Mesothelial cell of epicardium (in vitro differentiated cells): Measurements from ENCODE around the gene FOXN3. TPM values are rescaled to one million over a fixed set of nuclear protein-coding genes. Genes with fewer than 3 reads are reported as not detected.

Experiments
- DNase-seq, 2 experiments: peaks; one replicate each; pipeline ENCODE4 v3.0.0; 2021; ENCODE audit warnings: low spot score in 2 of 2; ENCODE audit not compliant: unreplicated experiment in 2 of 2
- H3K27ac Mint-ChIP-seq: 2 replicates; pipeline ENCODE4 v1.8.0; 2021; ENCODE audit warnings: mixed read lengths
- H3K27me3 Mint-ChIP-seq: 2 replicates; pipeline ENCODE4 v1.8.0; 2021; ENCODE audit warnings: low read depth, mixed read lengths
- H3K36me3 Mint-ChIP-seq: 2 replicates; pipeline ENCODE4 v1.8.0; 2021; ENCODE audit warnings: mixed read lengths
- H3K4me1 Mint-ChIP-seq: 2 replicates; pipeline ENCODE4 v1.8.0; 2021; ENCODE audit warnings: mixed read lengths
- H3K4me3 Mint-ChIP-seq: 2 replicates; pipeline ENCODE4 v1.8.0; 2021; ENCODE audit warnings: mild to moderate bottlenecking, moderate library complexity, mixed read lengths
- H3K9me3 Mint-ChIP-seq: 2 replicates; pipeline ENCODE4 v1.8.0; 2021; ENCODE audit warnings: mixed read lengths
- CTCF ChIP-seq: fragments of 200-600 bp; sonication (generic); IDR thresholded peaks from one replicate; pipeline ENCODE4 v1.5.0; 2021; ENCODE audit warnings: antibody characterized with exemption; ENCODE audit not compliant: unreplicated experiment
- total RNA-seq: library from RNA; stranded (reverse); gene quantifications from 3 replicates; pipeline ENCODE4 v1.2.1, GENCODE V29; 2021

FOXN3 gene
- total RNA-seq, 1 donor from 2014 or later, result 124 TPM

GRCh38 chr14:89447182-89447944, 30.3 kb upstream of the FOXN3 start:
- no peak for DNase-seq
- no peaks in the 10 kb centered on the region for H3K9me3 Mint-ChIP-seq
- peaks cover 4% of the 10 kb centered on the region for H3K36me3 Mint-ChIP-seq
- H3K4me3 Mint-ChIP-seq, result no peak overlapping the region
- TF ChIP-seq CTCF, result no peak
- H3K4me1 Mint-ChIP-seq, result peaks cover 22% of the 10 kb centered on the region
- no peaks in the 10 kb centered on the region for H3K27me3 Mint-ChIP-seq
- no peak overlapping the region for H3K27ac Mint-ChIP-seq

GRCh38 chr14:89445273-89445973, 28.4 kb upstream of the FOXN3 start:
- Mint-ChIP-seq H3K9me3 (no peaks in the 10 kb centered on the region), H3K36me3 (peaks cover 4% of the 10 kb centered on the region), H3K4me3 (no peak overlapping the region), H3K4me1 (peaks cover 30% of the 10 kb centered on the region), H3K27me3 (no peaks in the 10 kb centered on the region), H3K27ac (no peak overlapping the region)
- no peak for TF ChIP-seq CTCF
- no peak for DNase-seq

GRCh38 chr14:89444516-89445125, 27.6 kb upstream of the FOXN3 start:
- peaks cover 30% of the 10 kb centered on the region for H3K4me1 Mint-ChIP-seq
- no peak overlapping the region for H3K4me3 Mint-ChIP-seq
- peak overlapping the region; percentile 72 for H3K27ac Mint-ChIP-seq
- no peak for TF ChIP-seq CTCF
- no peaks in the 10 kb centered on the region for H3K27me3 Mint-ChIP-seq
- H3K9me3 Mint-ChIP-seq, result no peaks in the 10 kb centered on the region
- peaks cover 4% of the 10 kb centered on the region for H3K36me3 Mint-ChIP-seq
- no peak for DNase-seq

- H3K4me1 Mint-ChIP-seq, result peaks cover 26% of the 10 kb centered on the region
- no peak for TF ChIP-seq CTCF
- peak overlapping the region; percentile 72 for H3K27ac Mint-ChIP-seq
- no peaks in the 10 kb centered on the region for H3K27me3 Mint-ChIP-seq
- H3K36me3 Mint-ChIP-seq, result peaks cover 2% of the 10 kb centered on the region
- H3K4me3 Mint-ChIP-seq, result no peak overlapping the region
- H3K9me3 Mint-ChIP-seq, result no peaks in the 10 kb centered on the region
- no peak for DNase-seq
Observed at GRCh38 chr14:89444044-89444443, 27.0 kb upstream of the FOXN3 start.

GRCh38 chr14:89443042-89443629, 26.1 kb upstream of the FOXN3 start:
- no peak for TF ChIP-seq CTCF
- Mint-ChIP-seq H3K27ac (peak overlapping the region; percentile 71), H3K9me3 (no peaks in the 10 kb centered on the region), H3K4me1 (peaks cover 25% of the 10 kb centered on the region), H3K4me3 (no peak overlapping the region), H3K27me3 (no peaks in the 10 kb centered on the region), H3K36me3 (no peaks in the 10 kb centered on the region)
- no peak for DNase-seq
